OCI-LY3 (cell line): ENCODE measurements around the gene PIK3AP1.

Experiments used
- CTCF ChIP-seq: fragments of 200-600, 300-600 bp; sonication (generic); IDR thresholded peaks from 2 replicates; pipeline ENCODE4 v1.5.1; 2014; ENCODE audit warnings: antibody characterized with exemption, low read length, low read depth
- EZH2phosphoT487 ChIP-seq: fragments of 200-600 bp; shearing (Covaris generic); IDR thresholded peaks from 2 replicates; pipeline ENCODE4 v1.6.1; 2018; ENCODE audit warnings: antibody characterized with exemption, mixed run types, low read depth

DNA sequence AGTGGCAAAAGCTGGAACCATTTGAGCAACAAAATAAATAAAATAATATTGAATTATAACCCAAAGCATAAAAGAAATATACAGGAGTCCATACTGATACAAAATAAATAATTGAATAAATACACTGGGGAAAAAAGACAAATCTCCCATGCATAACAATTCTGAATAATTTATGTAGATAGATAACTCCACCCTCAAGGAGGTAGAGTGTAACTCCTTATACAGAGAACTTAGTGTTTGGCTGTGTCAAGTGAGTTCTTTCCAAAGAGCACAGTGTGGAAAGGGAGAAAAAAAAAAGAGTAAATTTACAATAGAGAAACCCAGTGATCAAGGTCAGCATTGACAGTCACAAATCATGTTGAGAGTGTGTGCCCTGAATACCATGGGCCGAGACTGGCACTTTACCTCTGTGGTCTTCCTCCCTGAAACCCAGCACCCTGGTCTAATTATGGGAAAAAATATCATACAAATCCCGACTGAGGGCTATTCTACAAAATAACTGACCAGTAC is 5.5 kb downstream of the PIK3AP1 start:
- no peak for TF ChIP-seq CTCF
- TF ChIP-seq EZH2phosphoT487 = no peak
